GM19023 (cell line): ENCODE results near the gene GPR132.
A peak's percentile ranks its signal among the peaks of the same experiment; 100 is the strongest.
"Not testable (repeated sequence)": the region's sequence is repeated elsewhere in the genome, so short reads cannot be mapped to it uniquely, and the experiment has no call there.

Experiments
- ATAC-seq: cut with Tn5 transposase; IDR thresholded peaks from one replicate; pipeline ENCODE4 v1.9.1; 2021; ENCODE audit warnings: mild to moderate bottlenecking, moderate library complexity; ENCODE audit not compliant: unreplicated experiment

GPR132 gene

DNA sequence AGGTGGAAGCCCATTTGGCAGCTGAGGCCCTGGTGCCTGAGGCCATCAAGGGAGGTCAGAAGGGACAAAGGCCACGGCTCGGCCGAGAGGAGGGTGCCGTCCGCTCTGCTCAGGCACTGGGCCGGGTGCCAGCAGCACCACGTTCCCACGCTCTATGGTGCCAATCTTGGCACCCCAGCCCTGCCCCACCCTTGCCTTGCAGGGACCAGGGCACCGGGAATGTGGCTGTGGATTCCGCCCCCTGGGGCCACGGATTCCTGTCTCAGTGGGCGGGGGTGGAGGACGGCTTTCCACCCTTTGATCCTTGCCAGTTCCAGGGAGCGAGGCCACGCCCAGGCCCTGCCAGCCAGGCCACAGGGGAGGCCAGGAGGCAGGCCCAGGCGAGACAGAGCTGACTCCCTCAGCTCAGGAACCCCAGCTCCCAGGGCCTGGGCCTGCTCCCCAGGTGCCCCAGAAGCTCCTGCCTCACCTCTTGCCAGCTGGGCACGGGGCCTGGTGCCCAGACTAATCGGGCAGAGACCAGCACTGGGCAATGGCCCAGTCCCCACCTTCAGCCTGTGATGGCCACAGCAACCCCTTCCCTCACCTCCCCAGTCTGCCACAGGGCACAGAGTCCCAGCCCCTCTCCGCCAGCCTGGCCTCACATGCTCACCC, 26.4 kb upstream of the GPR132 start:
- no peak for ATAC-seq

DNA sequence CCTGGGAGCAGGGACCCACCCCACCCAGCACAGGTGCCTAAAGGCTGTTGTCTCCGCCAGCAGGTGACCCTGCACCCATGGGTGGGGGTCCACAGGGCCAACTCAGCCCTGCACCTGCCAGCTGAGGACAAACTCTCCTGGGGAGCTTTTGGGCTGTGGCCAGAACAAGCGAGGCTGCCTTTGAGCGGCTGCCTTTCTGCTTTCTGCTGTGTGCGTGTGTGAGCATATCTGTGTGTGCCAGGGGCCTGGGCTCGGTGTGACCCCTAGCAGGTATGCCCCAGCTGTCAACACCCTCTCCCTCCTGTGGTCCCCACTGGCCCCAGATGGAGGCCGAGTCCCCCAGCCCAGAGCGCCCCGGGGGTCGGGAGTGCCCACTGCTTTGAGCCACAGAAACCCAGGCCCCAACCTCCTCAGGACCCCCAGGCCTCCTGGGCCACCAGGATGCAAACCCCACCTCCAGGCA, 25.9 kb upstream of the GPR132 start:
- ATAC-seq = no peak

DNA sequence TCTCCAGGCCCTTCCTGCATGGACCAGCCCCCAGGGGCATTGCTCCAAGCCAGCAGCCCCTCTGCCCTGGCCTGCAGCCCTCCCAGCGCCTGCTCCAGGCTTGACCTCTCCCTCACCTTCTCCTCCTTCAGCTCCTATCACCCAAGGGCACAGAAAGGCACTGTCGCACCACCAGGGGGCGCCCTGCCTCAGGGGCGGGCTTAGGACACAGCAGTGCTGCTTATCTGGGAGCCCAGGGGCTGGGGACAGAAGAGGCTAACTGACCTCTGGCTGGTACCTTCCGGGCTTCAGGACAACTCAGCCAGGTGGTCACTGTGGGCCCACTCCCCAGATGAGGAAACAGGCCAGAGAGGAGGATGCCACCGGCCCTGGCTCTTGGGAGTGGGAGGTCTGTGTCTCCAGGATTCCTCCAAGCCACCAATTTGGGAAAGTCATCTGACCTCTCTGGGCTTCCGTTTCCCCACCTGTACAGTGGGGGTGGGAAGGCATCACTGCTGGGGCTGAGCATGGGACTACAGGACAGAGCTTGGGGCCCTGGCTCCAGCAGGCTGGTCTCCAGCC, 25.3 kb upstream of the GPR132 start:
- no peak for ATAC-seq

DNA sequence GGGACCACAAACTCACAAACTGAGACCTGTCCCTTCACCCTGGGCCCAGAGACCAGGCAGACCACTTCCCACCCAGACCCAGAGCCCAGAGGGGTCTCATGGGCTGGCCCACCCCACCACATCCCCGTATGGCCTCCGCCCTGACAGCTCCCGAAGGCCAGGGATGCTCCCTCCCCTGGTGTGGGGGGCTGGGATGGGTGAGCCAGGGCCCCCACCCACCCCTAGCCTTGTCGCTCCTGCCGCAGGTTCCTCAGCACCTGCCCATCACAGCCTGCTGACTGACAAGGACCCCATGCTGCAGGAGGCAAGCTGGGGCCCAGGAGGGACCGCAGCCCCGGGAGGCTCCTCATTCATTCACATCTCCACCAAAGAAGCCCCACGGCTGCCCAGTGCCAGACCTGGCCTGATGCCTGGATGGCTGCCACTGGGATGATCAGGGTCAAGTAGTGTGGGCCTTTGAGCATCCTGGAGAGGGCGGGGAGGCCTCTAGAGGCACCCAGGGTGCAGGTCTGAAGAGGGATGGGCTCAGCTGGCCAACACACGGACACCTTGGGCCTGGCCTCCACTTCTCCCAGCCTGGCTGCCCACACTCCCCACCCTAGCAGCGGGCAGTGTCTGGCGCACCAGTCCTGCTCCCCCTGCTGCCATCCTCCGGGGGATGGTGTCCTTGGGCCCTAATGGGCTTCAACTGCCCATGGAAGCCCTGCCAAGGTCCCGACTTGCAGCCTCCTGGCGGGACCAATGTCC, 24.7 kb upstream of the GPR132 start:
- ATAC-seq = no peak

DNA sequence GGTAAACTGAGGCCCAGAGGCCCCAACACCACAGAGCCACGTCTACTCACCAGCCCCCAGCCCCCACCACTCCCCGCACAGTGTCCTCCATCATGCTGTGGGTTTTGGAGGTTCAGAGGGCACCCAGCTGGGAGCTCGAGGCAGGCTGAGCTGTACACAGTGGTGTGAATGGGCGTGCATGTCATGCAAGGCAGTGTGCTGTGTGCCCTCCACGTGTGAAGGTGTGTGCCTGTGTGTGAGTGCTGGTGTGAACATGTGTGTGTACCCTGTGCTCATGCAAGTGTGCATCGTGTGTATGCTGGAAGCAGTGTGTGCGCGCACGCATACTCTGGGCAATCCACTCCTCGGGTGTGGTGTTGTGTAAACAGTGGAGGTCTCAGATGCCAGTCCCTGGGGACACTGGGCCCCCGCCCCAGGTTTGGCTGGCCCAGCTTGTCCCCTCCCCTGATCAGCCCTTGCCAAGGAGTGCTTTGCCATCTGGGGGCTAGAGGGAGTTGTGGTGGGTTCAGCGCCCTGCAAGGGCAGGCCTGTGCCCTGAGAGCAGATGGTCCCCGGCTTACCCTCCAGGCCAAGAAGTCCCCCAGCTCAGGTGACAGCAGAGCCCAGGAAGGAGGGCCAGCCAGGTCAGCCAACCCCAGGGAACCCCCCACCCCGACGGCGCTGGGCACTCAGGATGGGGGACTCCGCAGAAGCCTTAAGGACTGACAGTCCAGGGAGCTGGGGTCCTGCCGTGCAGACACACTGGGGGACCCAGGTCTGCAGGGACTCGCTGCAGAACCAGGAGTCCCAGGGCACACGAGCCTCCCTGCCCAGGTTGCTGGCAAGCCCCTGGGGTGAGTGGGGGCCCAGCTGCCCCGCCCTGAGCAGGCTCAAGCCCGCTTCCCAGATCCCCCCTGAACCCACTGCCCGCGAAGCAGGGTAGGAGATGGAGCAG, 23.8 kb upstream of the GPR132 start:
- no peak for ATAC-seq

DNA sequence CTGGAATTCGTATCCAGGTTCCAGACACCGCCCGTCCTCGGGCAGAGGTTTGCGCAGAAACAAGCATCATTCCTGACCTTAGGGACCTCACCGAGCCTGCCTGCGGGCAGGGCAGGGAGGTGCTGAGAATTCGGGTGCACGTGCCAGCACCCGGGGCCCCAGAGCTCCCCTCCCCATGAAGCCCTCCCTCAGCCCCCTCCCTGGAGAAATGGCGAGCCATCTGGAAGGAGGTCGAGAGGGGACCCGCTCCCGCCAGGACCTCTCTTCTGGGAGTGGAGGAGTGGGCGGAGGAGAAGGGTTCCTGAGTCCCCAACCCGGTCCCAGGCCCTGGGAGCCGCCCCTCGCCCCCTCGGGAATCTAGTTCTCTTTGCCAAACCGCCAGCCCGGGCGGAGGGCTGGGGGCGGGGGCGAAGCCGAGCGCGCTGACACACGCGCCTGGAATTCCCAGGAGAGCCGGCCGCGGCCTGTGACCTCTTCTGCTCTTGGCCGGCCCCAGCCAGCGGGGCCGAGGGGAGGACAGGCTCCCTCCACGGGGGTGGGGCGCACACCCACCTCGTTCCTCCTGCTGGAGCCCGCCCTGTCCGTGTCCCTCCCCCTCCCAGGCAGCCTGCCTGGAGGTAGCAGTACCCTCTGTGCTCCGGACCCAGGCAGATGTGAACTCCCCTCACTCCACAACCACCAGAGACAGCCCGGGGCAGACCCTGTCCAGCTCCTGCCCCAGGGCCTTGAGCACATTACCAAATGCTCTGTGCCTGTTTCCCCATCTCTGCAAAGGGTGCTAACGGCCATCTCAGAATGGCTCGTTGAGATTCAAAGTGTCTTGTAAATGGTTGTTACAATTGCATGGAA, 23.0 kb upstream of the GPR132 start:
- ATAC-seq = no peak

DNA sequence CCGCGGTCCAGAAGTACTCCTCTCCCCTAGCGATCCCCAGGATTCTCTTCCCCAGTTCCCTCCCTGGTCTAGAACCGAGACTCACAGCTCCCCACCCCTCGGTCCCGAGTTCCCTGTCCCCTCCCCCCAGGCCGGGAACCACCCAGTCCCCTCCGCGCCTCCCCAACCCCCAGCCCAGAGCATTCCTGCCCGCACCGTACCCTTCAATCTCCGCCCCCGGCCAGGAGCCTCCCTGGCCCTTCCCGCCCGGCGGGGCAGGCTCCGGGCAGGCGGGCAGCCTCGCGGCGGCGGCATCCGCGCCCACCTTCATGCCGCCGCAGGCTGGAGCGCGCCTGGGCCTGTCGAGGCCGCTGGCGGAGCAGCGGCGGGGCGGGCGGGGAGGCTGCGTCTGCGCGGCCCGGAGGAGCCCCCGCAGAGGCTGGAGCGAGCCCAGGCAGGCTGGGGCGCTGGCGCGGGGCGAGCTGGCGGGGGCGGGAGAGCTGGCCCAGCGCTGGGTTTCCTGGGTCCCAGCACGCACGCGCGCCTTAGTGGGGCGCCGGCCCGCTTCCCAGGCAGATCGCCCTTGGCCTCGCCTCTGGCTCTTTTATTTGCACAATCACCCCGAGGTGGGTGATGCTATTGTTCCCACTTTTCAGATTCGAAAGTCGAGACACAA, 22.2 kb upstream of the GPR132 start:
- ATAC-seq = peak; percentile 14

DNA sequence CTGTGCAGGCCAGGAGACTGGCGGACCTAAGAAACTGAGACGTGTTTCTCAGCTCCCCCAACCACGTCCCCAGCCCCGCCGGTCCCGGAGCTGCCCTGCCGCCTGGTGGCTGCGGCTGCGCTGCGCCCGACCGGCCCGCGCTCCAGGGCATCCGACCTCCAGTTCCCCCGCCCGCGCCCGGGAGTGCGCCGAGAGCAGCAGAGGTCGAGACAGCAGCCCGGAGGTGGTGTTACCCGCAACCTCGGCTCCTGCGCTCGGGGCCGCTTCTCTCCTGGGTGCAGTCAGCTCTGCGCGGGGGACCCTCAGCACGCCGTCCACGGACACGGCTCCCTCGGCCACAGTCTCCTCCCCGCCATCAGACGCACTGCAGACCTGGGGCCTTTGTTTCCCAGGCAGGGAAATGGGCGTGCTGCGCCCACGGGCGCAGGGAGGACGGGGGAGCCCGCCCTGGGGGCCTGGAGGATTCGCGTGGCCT, 21.6 kb upstream of the GPR132 start:
- ATAC-seq = peak; percentile 53

DNA sequence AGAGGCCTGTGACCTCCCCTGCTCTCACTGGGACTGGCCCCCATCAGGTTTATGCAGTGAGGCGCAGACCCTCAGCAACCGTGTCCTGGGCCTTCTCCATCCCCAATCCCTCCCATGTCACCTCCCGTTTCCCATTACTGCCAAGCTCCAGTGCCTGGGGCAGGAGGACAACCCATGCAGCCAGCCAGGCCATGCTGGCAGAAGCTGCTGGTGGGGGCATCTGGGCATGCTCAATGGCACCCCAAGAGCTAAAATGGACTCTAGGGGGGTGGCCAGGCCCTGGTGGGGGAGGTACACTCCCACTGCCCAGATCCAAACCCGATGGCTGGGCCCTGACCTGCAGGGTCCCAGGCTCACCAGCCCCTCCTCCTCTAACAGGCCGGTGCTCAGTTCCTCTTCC, 20.5 kb upstream of the GPR132 start:
- no peak for ATAC-seq

DNA sequence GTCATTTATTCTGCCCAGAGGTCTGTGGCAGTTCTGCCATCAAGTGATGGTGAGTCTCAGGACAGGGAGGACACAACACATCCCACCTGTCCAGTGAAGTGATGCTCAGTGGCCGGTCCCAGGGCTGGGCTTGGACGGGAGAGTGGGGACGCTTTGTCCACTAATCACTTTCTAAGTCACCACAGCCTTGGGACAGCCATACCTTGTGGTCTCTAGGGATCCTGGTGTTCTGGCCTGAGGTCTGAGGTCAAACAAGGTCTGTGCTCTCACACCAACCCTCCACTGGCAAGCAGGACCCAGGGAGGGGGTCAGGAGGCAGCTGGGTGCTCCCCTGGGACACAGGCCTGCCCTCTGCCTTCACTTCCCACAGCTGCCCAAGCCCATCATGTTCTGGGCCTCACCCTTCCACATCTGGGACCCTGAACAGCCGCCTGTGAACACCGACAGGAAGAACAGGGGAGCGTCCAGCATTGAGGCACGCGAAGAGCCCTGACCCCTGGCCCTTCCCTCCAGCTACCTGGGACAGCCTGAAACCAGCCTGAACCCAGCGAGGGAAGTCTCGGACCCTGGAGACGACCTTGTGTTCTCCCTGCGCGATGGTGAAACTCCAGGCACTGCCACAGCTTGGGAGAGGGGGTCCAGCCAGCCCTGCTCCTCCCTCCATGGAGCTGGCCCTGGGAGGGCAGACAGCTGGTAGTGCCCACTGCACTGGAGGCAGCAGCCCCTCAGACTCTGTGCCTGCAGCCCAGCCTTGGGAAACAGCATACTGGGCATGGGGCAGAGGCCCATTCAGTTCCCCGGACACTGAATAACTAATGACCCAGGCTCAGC, 19.7 kb upstream of the GPR132 start:
- ATAC-seq = no peak

DNA sequence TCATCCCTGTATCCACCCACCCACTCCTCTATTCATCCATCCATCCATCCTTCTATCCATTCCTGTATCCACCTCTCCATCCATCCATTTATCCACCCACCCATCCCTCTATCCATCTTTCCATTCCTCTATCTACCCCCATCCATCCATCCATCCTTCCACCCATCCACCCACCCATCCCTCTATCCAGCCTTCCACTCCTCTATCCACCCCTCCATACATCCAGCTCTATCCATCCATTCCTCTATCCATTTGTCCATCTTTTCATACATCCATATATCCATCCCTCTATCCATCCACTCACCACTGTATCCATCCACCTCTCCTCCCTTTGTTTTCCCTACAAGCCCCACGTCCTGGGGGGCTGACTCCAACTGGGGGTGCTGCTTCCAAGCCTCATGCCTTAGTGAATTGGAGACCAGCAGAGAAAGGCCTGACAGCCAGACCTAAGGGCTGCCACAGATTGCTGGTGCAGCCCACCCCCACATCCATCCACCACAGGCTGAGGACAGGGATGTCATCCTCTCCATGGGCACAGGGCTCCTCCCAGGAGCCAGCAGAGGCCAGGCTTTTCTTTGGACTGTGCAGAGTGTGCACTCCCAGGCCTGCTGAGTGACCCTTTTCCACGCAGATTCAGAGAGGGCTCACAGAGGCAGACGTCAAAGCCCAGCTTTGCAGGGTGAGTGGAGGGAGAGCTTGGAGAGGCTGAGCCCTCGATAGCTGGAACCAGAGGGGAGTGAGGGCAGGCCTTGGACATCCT, 18.9 kb upstream of the GPR132 start:
- ATAC-seq = no peak

DNA sequence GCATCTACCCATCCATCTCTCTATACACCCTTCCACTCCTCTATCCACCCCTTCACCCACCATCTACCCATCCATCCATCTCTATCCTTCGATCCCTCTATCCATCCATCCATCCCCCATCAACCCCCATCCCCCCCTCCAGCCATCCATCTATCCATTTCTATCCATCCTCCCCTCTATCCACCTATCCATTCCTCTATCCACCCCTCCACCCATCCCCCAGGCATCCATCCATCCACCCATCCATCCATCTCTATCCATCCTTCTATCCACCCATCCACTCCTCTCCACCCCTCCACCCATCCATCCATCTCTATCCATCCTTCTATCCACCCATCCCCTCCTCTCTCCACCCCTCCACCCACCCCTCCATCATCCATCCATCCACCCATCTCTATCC, 17.5 kb upstream of the GPR132 start:
- ATAC-seq = no peak

DNA sequence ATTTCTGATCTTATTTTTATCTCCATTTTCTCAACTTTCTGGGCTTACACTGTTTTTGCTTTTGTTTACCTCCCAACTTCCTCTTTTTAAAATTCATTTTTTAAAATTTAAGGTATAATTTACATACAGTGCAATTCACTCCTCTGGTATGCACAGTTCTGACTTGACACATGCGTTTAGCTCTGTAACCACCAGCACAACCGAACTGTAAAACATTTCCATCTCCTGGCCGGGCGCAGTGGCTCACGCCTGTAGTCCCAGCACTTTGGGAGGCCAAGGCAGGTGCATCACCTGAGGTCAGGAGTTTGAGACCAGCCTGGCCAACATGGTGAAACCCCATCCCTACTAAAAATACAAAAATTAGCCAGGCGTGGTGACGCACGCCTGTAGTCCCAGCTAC, 16.2 kb upstream of the GPR132 start:
- ATAC-seq = not testable (repeated sequence)

DNA sequence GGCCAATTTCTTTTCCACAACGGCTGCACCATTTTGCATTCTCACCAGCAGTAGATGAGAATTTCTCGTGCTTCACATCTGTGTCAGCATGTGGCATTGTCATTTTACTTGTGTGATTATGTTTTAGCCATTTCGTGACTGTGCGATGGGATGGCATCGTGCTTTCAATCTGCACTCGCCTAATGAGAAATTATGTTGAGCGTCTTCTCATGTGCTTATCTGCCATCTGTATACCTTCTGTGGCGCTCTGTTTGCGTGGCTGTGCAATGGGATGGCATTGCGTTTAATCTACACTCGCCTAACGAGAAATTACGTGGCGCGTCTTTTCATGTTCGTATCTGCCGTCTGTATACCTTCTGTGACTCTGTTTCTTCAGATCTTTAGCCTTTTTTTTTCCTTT, 14.9 kb upstream of the GPR132 start:
- no peak for ATAC-seq

DNA sequence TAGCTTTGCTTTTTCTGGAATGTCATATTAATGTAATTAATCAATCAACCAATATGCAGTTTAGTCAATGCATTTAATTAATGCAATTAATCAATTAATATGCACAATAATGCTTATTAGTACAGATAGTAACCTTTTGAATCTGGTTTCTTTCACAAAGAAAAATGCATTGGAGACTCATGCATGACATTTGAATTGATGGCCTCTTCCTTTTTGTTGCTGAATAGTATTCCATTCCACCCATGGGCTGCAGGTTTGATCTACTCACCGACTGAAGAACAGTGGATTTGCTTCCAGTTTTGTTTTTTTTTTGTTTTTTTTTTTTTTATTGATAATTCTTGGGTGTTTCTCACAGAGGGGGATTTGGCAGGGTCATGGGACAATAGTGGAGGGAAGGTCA, 13.1 kb upstream of the GPR132 start:
- no peak for ATAC-seq

DNA sequence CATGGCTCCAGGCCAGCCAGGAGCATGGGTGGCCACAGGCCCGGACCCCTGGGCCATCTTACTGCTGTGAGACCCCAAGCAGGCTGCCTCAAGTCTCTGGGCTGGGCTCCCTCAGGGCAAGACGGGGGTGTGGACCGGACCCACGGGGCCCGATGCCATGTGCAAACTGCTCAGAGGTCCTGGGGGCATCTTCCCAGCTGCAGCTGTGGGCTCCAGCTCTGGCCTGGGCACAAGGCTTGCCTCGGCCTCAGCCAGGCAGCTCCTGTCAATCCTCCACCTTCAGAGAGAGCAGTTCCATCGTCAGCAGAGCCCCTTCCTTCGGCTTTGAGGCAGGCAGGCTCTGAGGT, 12.4 kb upstream of the GPR132 start:
- ATAC-seq = no peak

DNA sequence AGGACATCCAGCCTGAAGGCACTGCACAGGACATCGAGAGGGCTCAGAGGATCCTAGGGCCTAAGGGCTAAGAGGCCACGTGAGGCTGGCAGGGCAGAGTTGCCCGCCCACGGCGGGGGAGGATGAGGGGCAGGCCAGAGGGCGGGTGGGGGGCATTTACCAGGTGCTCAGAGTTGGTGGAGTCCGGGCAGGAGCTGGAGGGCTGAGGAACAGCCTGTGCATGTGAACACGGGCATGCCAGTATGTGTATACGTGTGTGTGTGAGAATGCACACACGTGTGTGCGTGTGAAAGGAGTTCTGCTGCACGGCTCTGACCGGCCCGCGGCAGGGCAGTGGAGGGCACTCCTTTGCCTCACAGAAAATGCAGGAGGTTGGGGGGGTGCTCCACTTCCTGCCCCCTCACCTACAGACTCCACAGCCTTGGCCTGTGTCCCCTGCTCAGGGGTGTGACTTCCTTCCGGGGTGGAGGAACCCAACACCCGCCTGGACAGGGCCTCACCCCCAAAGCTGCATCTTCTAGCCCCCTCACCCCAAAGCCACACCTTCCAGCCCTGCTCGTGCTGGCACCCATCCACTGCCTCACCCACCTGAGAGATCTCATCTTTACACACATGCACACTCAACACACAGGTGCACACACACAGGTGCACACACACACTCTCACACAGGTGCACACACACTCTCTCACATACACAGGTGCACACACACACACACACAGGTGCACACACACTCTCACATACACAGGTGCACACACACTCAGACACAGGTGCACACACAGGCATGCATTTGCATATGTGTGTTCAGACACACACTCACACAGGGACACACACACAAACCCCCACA, 11.8 kb upstream of the GPR132 start:
- no peak for ATAC-seq
